Astrocyte (in vitro differentiated cells and primary cell): ENCODE measurements around the gene ZGRF1. TPM values are rescaled to one million over a fixed set of nuclear protein-coding genes. Genes with fewer than 3 reads are reported as not detected.
A peak's percentile ranks its signal among the peaks of the same experiment; 100 is the strongest.

Experiments used
- DNase-seq: peaks from one replicate; pipeline ENCODE4 v3.0.0-alpha.2; 2010; ENCODE audit warnings: low read depth
- FAIRE-seq: peaks from 2 replicates; lab custom pipeline; 2011; peaks lifted over from hg19 to GRCh38; lab: Jason Lieb, UNC
- H2AFZ ChIP-seq: 2 replicates; pipeline ENCODE4 v1.6.0; 2012; ENCODE audit warnings: low read depth, low read length, inconsistent platforms
- H3K27ac ChIP-seq: 2 replicates; pipeline ENCODE4 v1.5.1; 2011; ENCODE audit warnings: low read depth, low read length, inconsistent platforms
- H3K27me3 ChIP-seq: 2 replicates; pipeline ENCODE4 v1.6.0; 2011; ENCODE audit warnings: low read length, inconsistent platforms; ENCODE audit not compliant: insufficient read depth
- H3K36me3 ChIP-seq: 2 replicates; pipeline ENCODE4 v1.5.1; 2011; ENCODE audit warnings: low read length, inconsistent platforms; ENCODE audit not compliant: insufficient read depth
- H3K4me1 ChIP-seq: 2 replicates; pipeline ENCODE4 v1.5.1; 2011; ENCODE audit warnings: low read length, inconsistent platforms; ENCODE audit not compliant: insufficient read depth
- H3K4me2 ChIP-seq: 2 replicates; pipeline ENCODE4 v1.6.0; 2012; ENCODE audit warnings: low read length, inconsistent platforms
- H3K4me3 ChIP-seq: 2 replicates; pipeline ENCODE4 v1.5.1; 2011; ENCODE audit warnings: low read depth, mild to moderate bottlenecking, low read length, inconsistent platforms; ENCODE audit not compliant: insufficient read depth
- H3K79me2 ChIP-seq: 2 replicates; pipeline ENCODE4 v1.6.0; 2012; ENCODE audit warnings: mild to moderate bottlenecking, low read length, inconsistent platforms; ENCODE audit not compliant: insufficient read depth
- H3K9ac ChIP-seq: 2 replicates; pipeline ENCODE4 v1.6.0; 2012; ENCODE audit warnings: mild to moderate bottlenecking, low read length, inconsistent platforms
- H3K9me3 ChIP-seq: 2 replicates; pipeline ENCODE4 v1.5.1; 2012; ENCODE audit warnings: low read depth, mild to moderate bottlenecking, low read length, inconsistent platforms; ENCODE audit not compliant: insufficient read depth
- H4K20me1 ChIP-seq: 2 replicates; pipeline ENCODE4 v1.6.0; 2012; ENCODE audit warnings: low read length, inconsistent platforms; ENCODE audit not compliant: insufficient read depth
- H3K27ac Mint-ChIP-seq: one replicate; pipeline ENCODE4 v1.8.0; 2021; ENCODE audit warnings: mild to moderate bottlenecking, mixed read lengths; ENCODE audit not compliant: unreplicated experiment
- H3K27me3 Mint-ChIP-seq: one replicate; pipeline ENCODE4 v1.8.0; 2021; ENCODE audit warnings: low read depth, mixed read lengths; ENCODE audit not compliant: unreplicated experiment
- H3K36me3 Mint-ChIP-seq: one replicate; pipeline ENCODE4 v1.8.0; 2021; ENCODE audit warnings: low read depth, mixed read lengths; ENCODE audit not compliant: unreplicated experiment
- H3K4me1 Mint-ChIP-seq: one replicate; pipeline ENCODE4 v1.8.0; 2021; ENCODE audit warnings: low read depth, mixed read lengths; ENCODE audit not compliant: unreplicated experiment
- H3K4me3 Mint-ChIP-seq: one replicate; pipeline ENCODE4 v1.8.0; 2021; ENCODE audit warnings: mild to moderate bottlenecking, moderate library complexity, mixed read lengths; ENCODE audit not compliant: unreplicated experiment
- H3K9me3 Mint-ChIP-seq: one replicate; pipeline ENCODE4 v1.8.0; 2021; ENCODE audit warnings: mild to moderate bottlenecking, mixed read lengths; ENCODE audit not compliant: unreplicated experiment
- CTCF ChIP-seq: IDR thresholded peaks from 2 replicates; pipeline ENCODE4 v1.5.1; 2011; ENCODE audit warnings: low read depth, mild to moderate bottlenecking, inconsistent platforms, low read length, moderate library complexity; ENCODE audit not compliant: insufficient read depth
- EZH2 ChIP-seq: IDR thresholded peaks from 2 replicates; pipeline ENCODE4 v1.6.1; 2012; ENCODE audit warnings: mild to moderate bottlenecking, low read length, inconsistent platforms; ENCODE audit not compliant: insufficient read depth
- total RNA-seq: library from RNA; stranded (reverse); gene quantifications from 2 replicates; pipeline ENCODE4 v1.2.1, GENCODE V29; 2021

The ZGRF1 gene
- total RNA-seq, 1 donor from 2014 or later, result 5.2 TPM

DNA sequence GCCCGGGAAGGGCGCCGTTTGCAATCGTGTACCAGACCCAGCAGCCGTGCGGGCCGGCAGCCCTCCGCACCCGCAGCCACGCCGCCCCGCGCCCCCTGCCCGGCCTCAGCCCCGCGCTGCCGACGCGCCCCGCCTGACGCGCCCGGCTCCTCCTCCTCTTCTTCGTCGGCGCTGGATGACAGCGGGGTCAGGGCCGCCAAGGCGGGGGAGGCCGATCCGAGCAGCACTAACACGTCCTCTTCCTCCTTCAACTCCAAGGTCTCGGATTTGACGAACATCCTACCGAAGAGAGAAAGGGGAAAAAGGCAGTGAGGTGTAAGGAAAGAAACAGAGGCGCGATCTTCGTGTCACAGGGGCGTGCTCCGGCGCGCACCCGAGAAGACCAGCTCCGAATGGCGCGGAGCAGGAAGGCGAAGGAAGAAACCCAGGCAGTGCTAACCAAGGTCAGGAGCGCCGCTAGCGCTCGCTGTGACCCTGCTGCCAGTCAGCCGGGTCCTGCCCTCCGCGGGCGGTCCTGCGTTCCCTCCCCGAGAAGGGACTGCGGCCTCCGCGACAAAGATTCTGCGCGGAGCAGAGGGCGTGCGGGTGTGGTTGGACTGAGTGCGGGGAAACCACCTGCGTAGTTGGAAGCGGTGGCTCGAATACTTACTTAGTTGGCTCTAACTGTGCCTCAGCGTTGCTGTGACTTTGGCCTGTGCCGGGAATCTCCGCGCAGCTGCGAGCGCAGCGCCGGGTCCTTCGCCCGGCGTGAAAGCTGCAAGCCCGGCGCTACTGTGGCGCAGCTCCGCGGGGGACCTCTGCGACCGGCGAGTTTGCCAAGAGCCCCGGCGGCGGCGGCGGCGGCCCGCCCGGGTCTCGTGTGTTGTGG is 121.3 kb downstream of the ZGRF1 start:
- Mint-ChIP-seq H3K4me1 (peaks cover 6% of the 10 kb centered on the region), H3K4me3 (peak overlapping the region; percentile 80), H3K27ac (no peak overlapping the region), H3K9me3 (peaks cover 14% of the 10 kb centered on the region), H3K27me3 (peaks cover 83% of the 10 kb centered on the region), H3K36me3 (peaks cover 2% of the 10 kb centered on the region)
- FAIRE-seq, result no peak
- Histone ChIP-seq H3K4me3 (peak overlapping the region; percentile 54), H3K36me3 (no peaks in the 10 kb centered on the region), H3K4me2 (peak overlapping the region; percentile 95), H3K27me3 (peaks cover 93% of the 10 kb centered on the region), H3K9me3 (peaks cover 12% of the 10 kb centered on the region), H3K79me2 (no peaks in the 10 kb centered on the region), H3K4me1 (peaks cover 14% of the 10 kb centered on the region), H4K20me1 (no peaks in the 10 kb centered on the region), H3K9ac (no peak overlapping the region), H3K27ac (no peak overlapping the region), H2AFZ (peak overlapping the region; percentile 77)
- TF ChIP-seq EZH2 (peak; percentile 65), CTCF (no peak)
- peak; percentile 17 for DNase-seq

DNA sequence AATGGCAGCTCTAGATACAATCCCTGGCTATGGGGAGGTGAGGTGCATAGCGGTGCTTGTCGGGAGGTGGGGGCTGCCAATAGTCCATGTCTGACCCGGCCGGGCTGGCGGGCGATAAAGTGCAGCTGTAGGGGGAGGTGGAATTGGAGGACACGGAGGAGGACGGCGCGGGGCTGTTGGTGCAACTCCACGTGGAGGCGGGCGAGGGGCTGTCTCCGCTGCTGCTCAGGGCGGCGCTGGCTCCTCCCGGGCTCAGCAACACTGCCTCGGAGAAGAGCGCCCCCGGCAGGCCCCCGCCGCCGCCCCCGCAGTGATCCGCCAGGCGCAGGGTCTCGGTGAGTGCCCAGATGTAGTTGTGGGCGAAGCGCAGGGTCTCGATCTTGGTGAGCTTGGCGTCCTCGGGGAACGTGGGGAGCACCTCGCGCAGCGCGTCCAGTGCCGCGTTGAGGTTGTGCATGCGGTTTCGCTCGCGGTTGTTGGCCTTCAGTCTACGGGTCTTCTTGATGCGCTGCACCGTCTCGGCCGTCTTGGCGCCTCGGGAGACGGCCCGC is 122.0 kb downstream of the ZGRF1 start:
- Histone ChIP-seq H3K27me3 (peaks cover 91% of the 10 kb centered on the region), H3K4me2 (peak overlapping the region; percentile 95), H3K9ac (no peak overlapping the region), H3K27ac (no peak overlapping the region), H3K36me3 (no peaks in the 10 kb centered on the region), H4K20me1 (no peaks in the 10 kb centered on the region), H3K4me3 (peak overlapping the region; percentile 54), H3K9me3 (peaks cover 9% of the 10 kb centered on the region), H3K79me2 (no peaks in the 10 kb centered on the region), H2AFZ (peak overlapping the region; percentile 77), H3K4me1 (peaks cover 18% of the 10 kb centered on the region)
- TF ChIP-seq CTCF (no peak), EZH2 (peak; percentile 5)
- no peak for DNase-seq
- H3K9me3 Mint-ChIP-seq, result peaks cover 11% of the 10 kb centered on the region
- FAIRE-seq, result no peak
- no peak overlapping the region for H3K4me3 Mint-ChIP-seq
- H3K27ac Mint-ChIP-seq, result peak overlapping the region; percentile 84
- H3K4me1 Mint-ChIP-seq, result peaks cover 6% of the 10 kb centered on the region
- peaks cover 2% of the 10 kb centered on the region for H3K36me3 Mint-ChIP-seq
- H3K27me3 Mint-ChIP-seq, result peaks cover 82% of the 10 kb centered on the region
